SK-N-DZ (cell line): Measurements from ENCODE around the gene IL22RA1.

Experiments used
- DNase-seq: peaks from one replicate; pipeline ENCODE4 v3.0.0-alpha.2; 2015; ENCODE audit warnings: low spot score

IL22RA1 gene

DNA sequence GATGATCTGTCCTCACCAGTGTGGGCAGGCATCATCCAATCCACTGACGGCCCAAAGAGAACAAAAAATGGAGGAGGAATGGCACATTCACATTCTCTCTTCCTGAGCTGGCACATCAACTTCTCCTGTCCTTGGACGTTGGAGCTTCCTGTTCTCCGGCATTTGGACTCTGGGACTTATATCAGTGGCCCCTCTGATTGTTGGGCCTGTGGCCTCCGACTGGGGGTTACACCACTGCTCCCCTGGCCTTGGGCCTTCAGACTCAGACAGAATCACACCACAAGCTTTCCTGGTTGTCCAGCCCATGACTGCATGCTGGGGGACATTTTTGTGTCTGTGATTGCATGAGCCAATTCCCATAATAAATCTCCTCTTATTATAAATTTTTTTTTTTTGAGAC, 24.1 kb upstream of the IL22RA1 start:
- no peak for DNase-seq

DNA sequence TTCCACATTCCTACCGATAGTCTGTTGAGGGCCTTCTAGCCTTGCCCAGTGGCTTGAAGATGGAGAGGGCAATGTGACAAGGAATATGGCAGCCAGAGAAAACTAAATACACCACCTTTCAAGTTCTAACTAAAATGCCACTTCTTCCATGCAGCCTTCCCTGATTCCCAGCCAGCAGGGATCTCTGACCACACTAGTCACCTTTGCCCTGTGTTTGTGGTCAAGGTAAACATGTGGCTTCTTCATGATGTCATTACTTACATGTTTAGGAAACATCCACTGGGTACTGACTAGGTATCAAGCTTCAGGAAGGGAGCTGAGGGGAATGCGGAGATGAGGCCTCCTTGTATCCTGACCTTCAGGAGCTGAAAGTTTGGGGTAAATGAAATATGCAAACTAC, 22.6 kb upstream of the IL22RA1 start:
- no peak for DNase-seq

- DNase-seq: no peak
Measured at GRCh38 chr1:24164004-24164403, 21.1 kb upstream of the IL22RA1 start.

- DNase-seq: no peak
Measured at GRCh38 chr1:24162201-24162600, 19.3 kb upstream of the IL22RA1 start.

- no peak for DNase-seq
Measured at GRCh38 chr1:24161270-24161669, 18.3 kb upstream of the IL22RA1 start.

GRCh38 chr1:24159366-24159765, 16.4 kb upstream of the IL22RA1 start:
- DNase-seq: no peak

DNA sequence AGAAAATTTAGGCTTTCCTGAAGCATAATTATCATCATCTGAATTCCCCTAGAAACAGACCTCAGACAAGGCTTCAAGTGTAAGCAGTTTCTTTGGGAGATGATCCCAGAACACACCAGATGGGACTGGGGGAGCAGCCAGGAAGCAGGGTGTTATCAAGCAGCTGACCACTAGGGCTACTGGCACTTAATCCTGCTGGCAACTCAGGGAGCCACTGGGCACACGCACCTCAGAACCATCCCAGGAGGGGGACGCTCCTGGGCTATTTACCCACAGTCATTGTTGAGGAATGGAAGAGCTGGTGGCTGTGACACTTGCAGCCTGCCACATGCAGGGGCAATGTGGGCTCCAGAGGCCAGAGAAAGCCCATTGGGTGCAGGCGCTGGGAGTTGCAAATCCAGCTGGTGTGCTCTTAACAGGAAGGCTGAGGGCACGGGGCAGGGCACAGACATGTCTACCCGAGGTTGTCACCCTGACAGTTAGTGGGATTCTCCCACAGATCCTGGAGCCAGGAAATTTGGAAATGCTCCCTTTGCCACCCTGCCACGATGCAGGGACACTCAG, 15.1 kb upstream of the IL22RA1 start:
- no peak for DNase-seq

DNA sequence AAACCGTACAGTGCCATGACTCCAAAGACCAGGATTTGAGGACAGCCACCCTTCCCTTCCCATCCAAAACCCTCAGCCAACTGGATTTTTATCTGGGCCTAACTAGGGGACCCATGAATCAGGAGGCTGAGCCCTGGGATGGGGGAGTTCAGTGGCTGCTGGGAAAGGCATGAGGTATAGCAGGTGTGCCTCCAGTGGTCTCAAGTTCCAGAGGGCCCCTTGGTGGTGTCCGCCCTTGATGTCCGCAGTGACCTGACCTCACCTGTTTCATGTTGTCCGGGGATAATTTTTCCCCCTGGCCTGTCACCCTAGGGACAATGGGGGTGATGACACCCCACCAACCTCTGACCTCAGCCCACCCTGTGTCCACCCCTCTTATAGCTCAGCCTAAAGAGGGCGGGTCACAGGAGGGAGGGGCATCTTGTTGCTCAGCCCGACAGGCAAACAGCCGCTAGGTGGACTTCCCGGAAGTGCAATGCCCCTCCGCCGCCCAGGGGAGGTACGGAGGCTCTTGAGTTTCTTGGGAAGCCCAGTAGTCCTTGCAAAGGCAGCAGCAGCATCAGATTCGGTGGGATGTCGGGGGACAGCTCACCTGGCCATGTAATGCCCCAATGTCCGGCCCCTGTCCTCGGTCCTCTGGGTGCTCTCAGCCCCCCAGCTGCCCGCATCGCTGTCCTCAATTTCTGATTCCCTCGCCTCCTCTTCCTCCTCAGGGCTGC, 13.8 kb upstream of the IL22RA1 start:
- DNase-seq: no peak

- no peak for DNase-seq
Measured at GRCh38 chr1:24155011-24155782, 12.3 kb upstream of the IL22RA1 start.

DNA sequence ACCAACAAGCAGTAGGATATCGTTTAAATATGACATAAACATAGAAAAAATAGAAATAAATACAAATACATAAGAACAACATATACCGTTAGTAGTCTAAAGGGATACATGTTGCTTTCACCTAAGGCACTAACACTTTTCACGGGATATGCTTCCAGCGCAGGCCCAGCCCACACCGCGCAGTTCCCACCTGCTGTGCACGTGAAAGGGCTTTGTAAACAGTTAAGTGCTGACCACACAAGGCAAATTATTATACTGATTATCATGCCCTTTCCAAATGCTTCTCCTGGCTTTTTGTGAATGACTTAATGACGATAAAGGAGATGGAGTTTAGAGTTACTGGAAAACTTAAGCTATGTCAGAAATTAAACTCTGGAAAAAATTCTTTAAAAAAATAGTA, 11.3 kb upstream of the IL22RA1 start:
- no peak for DNase-seq

DNA sequence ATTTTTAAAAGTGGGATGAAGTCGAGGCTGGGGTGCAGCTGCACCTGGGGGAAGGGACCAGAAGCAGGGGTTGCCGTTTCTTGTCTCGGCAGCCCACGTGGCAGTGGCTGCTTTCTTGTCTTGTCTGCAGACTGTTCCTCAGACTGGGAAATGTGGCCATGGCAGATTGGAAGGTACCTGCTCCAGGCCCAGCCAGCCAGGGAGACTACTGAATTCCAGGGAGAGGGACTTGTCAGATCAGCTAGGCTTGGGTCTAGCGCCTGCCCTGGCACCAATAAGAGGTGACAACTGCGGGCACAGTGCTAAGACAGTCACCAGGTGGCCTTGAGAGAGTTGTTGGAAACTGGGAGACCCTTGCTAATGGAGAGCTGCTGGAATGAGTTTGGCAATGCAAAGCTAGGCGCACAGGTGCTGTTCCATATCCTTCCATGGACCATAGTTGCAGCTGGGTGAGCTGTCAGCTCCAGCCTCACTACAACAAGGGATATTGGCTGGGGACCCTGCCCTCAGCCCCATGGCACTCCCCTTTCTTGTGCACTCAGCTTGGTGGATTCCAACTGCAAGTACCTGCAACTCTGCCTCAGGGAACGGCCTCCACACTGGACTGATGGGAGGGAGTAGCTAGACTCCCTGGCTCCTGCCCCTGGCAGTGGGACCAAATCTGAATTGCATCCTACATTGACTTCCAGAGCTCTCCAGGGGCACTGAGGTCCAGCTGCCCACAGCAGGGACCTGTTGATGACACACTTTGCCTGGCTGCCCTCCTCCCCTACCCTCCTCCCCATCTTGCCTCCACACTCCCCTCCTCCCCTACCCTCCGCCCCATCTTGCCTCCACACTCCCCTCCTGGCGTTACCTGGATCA, 9.9 kb upstream of the IL22RA1 start:
- DNase-seq: no peak

- no peak for DNase-seq
Measured at GRCh38 chr1:24151175-24151533, 8.2 kb upstream of the IL22RA1 start.

DNA sequence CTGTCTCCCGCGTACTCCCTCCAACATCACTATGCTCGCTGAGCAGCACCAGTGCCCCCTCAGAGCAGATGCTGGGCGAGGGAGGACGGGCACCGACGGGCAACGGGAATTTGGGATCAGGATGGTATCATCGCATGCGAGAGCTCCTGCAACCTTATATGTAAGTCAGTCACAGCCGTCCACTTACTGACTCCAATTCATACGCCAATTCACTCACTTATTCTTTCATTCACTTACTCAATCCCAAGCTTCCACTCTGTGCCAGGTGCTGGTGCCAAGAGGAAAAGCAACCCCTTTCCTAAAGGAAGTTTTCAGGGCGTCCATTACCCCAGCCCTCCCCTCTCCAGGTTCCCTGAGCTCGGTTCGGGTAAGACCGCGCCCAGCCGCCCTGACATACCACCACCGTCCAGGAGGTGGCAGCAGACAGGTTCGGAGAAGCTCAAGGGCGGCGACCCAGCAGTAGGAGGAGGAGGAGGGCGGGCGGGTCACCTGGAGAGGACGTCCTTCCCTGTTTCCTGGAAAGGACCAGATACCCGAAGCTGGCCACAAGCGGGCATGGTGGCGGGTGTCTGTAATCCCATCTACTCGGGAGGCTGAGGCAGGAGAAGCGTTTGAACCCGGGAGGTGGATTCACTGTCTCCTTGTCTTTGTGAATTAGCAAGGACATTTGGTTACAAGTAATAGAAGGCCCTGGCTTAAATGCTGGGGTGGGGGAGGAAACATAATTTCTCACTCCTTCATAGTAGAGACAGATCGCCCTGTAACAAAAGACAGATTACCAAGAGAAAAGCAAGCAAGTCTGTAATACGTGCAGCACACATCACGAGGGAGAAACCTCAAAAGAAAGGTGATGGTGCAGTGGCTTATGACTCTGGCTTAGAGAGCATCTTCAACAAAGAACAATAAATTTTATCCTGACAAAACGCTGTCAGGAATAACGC, 7.6 kb upstream of the IL22RA1 start:
- DNase-seq: peak; percentile 65

- DNase-seq: no peak
Measured at GRCh38 chr1:24149866-24150233, 6.9 kb upstream of the IL22RA1 start.

DNA sequence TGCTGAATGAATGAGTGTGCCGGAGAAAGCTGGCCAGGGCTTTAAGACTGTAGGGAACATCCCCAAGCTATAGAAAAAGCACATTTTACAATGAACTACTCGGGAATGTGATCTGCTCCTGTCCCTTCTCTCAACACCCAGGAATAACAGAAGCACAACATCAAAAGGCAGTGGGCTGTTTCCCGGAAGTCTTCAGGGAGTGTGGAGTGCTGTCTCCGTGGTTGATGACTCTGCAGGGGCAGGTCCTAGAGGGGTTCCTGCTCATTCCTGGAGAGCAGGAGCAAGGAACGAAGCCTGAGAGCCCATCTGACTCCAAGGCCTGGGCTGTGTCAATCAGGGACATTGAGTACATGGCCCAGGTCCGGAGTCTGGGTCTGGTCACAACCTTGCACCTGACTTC, 4.9 kb upstream of the IL22RA1 start:
- no peak for DNase-seq

DNA sequence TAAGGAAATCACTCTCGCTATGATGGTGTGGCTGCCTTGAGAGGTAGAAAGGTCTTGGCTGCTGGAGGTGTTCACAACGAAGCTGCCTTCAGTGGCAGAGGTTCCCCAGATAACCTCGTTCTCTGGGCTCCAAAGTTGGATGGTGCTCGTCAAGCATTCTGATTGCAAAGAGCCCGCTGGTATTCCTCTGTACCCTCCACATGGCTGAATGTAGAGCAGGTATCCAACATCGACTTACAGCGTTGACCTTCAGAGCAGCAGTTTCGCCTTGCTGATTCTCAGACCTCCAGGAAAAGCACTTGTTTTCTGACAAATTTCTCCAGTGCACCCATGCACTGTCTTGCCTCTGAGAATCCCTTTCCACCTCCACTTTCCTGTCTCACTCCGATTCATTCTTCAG, 4.3 kb upstream of the IL22RA1 start:
- no peak for DNase-seq

DNA sequence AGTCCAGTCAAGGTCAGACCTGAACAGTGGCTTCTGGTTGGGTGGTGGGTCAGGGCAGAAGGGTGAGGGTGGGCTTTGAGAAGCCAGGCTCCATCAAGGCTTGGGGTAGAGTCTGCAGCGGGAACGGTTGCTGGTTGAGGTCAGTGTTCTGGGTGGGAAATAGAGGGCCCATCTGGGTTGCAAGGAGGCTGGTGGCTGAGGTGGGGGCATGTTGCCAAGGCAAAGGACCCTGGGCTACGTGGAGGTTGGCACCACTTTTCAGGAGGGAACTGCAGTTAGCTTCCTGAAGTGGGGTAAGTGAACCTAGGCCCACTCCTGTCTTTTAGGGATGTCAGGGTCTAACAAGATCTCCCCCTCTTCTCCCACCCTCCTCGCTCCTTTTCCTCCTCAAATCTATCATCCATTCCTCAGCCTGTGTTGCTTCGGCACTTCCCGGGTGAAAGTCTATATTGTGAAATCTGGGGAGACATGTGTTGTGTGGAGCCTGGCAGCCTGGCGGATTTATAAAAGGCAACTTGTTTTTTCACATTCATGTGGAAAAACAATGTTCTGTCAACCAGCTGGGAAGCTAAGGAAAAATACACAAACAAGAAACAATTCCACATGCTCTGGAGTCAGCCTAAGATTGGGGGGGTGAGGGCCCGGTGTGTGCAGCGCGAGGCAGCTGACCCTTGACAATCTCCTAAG, 1.5 kb downstream of the IL22RA1 start:
- no peak for DNase-seq

GRCh38 chr1:24140741-24141181, 2.2 kb downstream of the IL22RA1 start:
- DNase-seq: no peak

- DNase-seq: no peak
Measured at GRCh38 chr1:24139841-24140425, 3.0 kb downstream of the IL22RA1 start.

- no peak for DNase-seq
Measured at GRCh38 chr1:24139222-24139489, 3.8 kb downstream of the IL22RA1 start.
